Measurements from ENCODE around the gene USP11. TPM values are rescaled to one million over a fixed set of nuclear protein-coding genes. Genes with fewer than 3 reads are reported as not detected.
"Not testable (repeated sequence)": the region's sequence is repeated elsewhere in the genome, so short reads cannot be mapped to it uniquely, and the experiment has no call there.

USP11 gene
- total RNA-seq, 1 experiment from 2014 or later = 122 TPM

GRCh38 chrX:47247206-47247998 lies 14.6 kb downstream of the USP11 start:
- Histone ChIP-seq H3K27ac (ENCODE audit: low read depth, low read length, poor library complexity, severe bottlenecking) (no peak overlapping the region), H3K9me3 (ENCODE audit: low read depth, low read length, poor library complexity, severe bottlenecking) (no peaks in the 10 kb centered on the region), H3K4me1 (ENCODE audit: insufficient read depth, low read length, poor library complexity, severe bottlenecking) (no peaks in the 10 kb centered on the region), H3K36me3 (ENCODE audit: insufficient read depth, low read length, poor library complexity, severe bottlenecking) (peaks cover 19% of the 10 kb centered on the region), H3K27me3 (replicated peaks; ENCODE audit: insufficient read depth, low read depth, low read length, poor library complexity) (no peaks in the 10 kb centered on the region), H3K4me3 (ENCODE audit: low read depth, low read length, poor library complexity, severe bottlenecking) (no peak overlapping the region)
- intact Hi-C loops (cut with micrococcal nuclease; ENCODE audit: unreplicated experiment) = no loop called here
- DNase-seq (ENCODE audit: low spot score) = no peak
- TSS peak; percentile 13 for BruUV-seq (replicated peaks)
- TF ChIP-seq EZH2 (IDR thresholded peaks at IDR 0.05; ENCODE audit: borderline replicate concordance, low read depth, low read length, poor library complexity, severe bottlenecking) = no peak
- ChIA-PET CTCF (no interaction called here), POLR2A (ENCODE audit: low non-redundant PET) (no interaction called here)

- H3K27me3 ChIP-seq (replicated peaks; ENCODE audit: insufficient read depth, low read depth, low read length, poor library complexity) = no peaks in the 10 kb centered on the region
- H3K36me3 ChIP-seq (ENCODE audit: insufficient read depth, low read length, poor library complexity, severe bottlenecking) = peaks cover 16% of the 10 kb centered on the region
- intact Hi-C loops (cut with micrococcal nuclease; ENCODE audit: unreplicated experiment) = no loop called here
- ChIA-PET POLR2A (ENCODE audit: low non-redundant PET) (no interaction called here), CTCF (no interaction called here)
- no peaks in the 10 kb centered on the region for H3K9me3 ChIP-seq (ENCODE audit: low read depth, low read length, poor library complexity, severe bottlenecking)
- no peak overlapping the region for H3K27ac ChIP-seq (ENCODE audit: low read depth, low read length, poor library complexity, severe bottlenecking)
- no TSS peak for BruUV-seq (replicated peaks)
- no peak for TF ChIP-seq CTCF (conservative IDR thresholded peaks at IDR 0.05; ENCODE audit: low read depth, low read length)
- no peak for TF ChIP-seq EZH2 (IDR thresholded peaks at IDR 0.05; ENCODE audit: borderline replicate concordance, low read depth, low read length, poor library complexity, severe bottlenecking)
- H3K4me3 ChIP-seq (ENCODE audit: low read depth, low read length, poor library complexity, severe bottlenecking) = no peak overlapping the region
- no peaks in the 10 kb centered on the region for H3K4me1 ChIP-seq (ENCODE audit: insufficient read depth, low read length, poor library complexity, severe bottlenecking)
- no peak for DNase-seq (ENCODE audit: low spot score)
Observed at GRCh38 chrX:47247999-47248320, 15.2 kb downstream of the USP11 start.

- H3K4me1 ChIP-seq (ENCODE audit: insufficient read depth, low read length, poor library complexity, severe bottlenecking) = no peaks in the 10 kb centered on the region
- ChIA-PET POLR2A (ENCODE audit: low non-redundant PET) (interaction anchor here (0.6 kb wide), 1 partner anchor 287 kb away, joined by 3 read pairs; no protein-coding TSS in a partner anchor), CTCF (no interaction called here)
- DNase-seq (ENCODE audit: low spot score) = no peak
- peaks cover 13% of the 10 kb centered on the region for H3K36me3 ChIP-seq (ENCODE audit: insufficient read depth, low read length, poor library complexity, severe bottlenecking)
- intact Hi-C loops (cut with micrococcal nuclease; ENCODE audit: unreplicated experiment) = no loop called here
- H3K27ac ChIP-seq (ENCODE audit: low read depth, low read length, poor library complexity, severe bottlenecking) = no peak overlapping the region
- H3K4me3 ChIP-seq (ENCODE audit: low read depth, low read length, poor library complexity, severe bottlenecking) = no peak overlapping the region
- no peak for TF ChIP-seq CTCF (conservative IDR thresholded peaks at IDR 0.05; ENCODE audit: low read depth, low read length)
- no peak for TF ChIP-seq EZH2 (IDR thresholded peaks at IDR 0.05; ENCODE audit: borderline replicate concordance, low read depth, low read length, poor library complexity, severe bottlenecking)
- H3K9me3 ChIP-seq (ENCODE audit: low read depth, low read length, poor library complexity, severe bottlenecking) = no peaks in the 10 kb centered on the region
- H3K27me3 ChIP-seq (replicated peaks; ENCODE audit: insufficient read depth, low read depth, low read length, poor library complexity) = no peaks in the 10 kb centered on the region
- no TSS peak for BruUV-seq (replicated peaks)
Observed at GRCh38 chrX:47248576-47248975, 15.8 kb downstream of the USP11 start.

GRCh38 chrX:47250017-47250347 lies 17.2 kb downstream of the USP11 start:
- intact Hi-C loops (cut with micrococcal nuclease; ENCODE audit: unreplicated experiment) = no loop called here
- no TSS peak for BruUV-seq (replicated peaks)
- no peak overlapping the region for H3K27ac ChIP-seq (ENCODE audit: low read depth, low read length, poor library complexity, severe bottlenecking)
- H3K27me3 ChIP-seq (replicated peaks; ENCODE audit: insufficient read depth, low read depth, low read length, poor library complexity) = no peaks in the 10 kb centered on the region
- H3K9me3 ChIP-seq (ENCODE audit: low read depth, low read length, poor library complexity, severe bottlenecking) = no peaks in the 10 kb centered on the region
- no peak overlapping the region for H3K4me3 ChIP-seq (ENCODE audit: low read depth, low read length, poor library complexity, severe bottlenecking)
- POLR2A ChIA-PET (ENCODE audit: low non-redundant PET) = no interaction called here
- TF ChIP-seq CTCF (conservative IDR thresholded peaks at IDR 0.05; ENCODE audit: low read depth, low read length) = no peak
- no peak for TF ChIP-seq EZH2 (IDR thresholded peaks at IDR 0.05; ENCODE audit: borderline replicate concordance, low read depth, low read length, poor library complexity, severe bottlenecking)
- H3K4me1 ChIP-seq (ENCODE audit: insufficient read depth, low read length, poor library complexity, severe bottlenecking) = no peaks in the 10 kb centered on the region
- CTCF ChIA-PET = no interaction called here
- peaks cover 10% of the 10 kb centered on the region for H3K36me3 ChIP-seq (ENCODE audit: insufficient read depth, low read length, poor library complexity, severe bottlenecking)
- DNase-seq (ENCODE audit: low spot score) = no peak

- CTCF ChIA-PET; H3K27ac ChIP-seq (ENCODE audit: low read depth, low read length, poor library complexity, severe bottlenecking); intact Hi-C loops (cut with micrococcal nuclease; ENCODE audit: unreplicated experiment); H3K9me3 ChIP-seq (ENCODE audit: low read depth, low read length, poor library complexity, severe bottlenecking); H3K4me3 ChIP-seq (ENCODE audit: low read depth, low read length, poor library complexity, severe bottlenecking); H3K27me3 ChIP-seq (replicated peaks; ENCODE audit: insufficient read depth, low read depth, low read length, poor library complexity); H3K4me1 ChIP-seq (ENCODE audit: insufficient read depth, low read length, poor library complexity, severe bottlenecking); POLR2A ChIA-PET (ENCODE audit: low non-redundant PET); BruUV-seq (replicated peaks); H3K36me3 ChIP-seq (ENCODE audit: insufficient read depth, low read length, poor library complexity, severe bottlenecking); DNase-seq (ENCODE audit: low spot score): not testable (repeated sequence)
Observed at GRCh38 chrX:47257620-47258019, 24.8 kb downstream of the USP11 start.

Data from A673 (cell line).